Fibroblast of lung (primary cell): ENCODE results near the gene COMT. TPM values are rescaled to one million over a fixed set of nuclear protein-coding genes. Genes with fewer than 3 reads are reported as not detected.

ENCODE experiments used
- DNase-seq, 2 donors: peaks; one replicate each; pipeline versions ENCODE4 v3.0.0 to v3.0.0-alpha.2; 2010; ENCODE audit warnings: low read depth in 2 of 2
- H2AFZ ChIP-seq: 2 replicates; pipeline ENCODE4 v1.5.1; 2012; ENCODE audit warnings: low read length, control low read depth, inconsistent platforms
- H3K27ac ChIP-seq: 2 replicates; pipeline ENCODE4 v1.5.1; 2011; ENCODE audit warnings: low read length, control low read depth; ENCODE audit not compliant: insufficient read depth
- H3K27me3 ChIP-seq: 2 replicates; pipeline ENCODE4 v1.5.1; 2011; ENCODE audit warnings: mild to moderate bottlenecking, low read length; ENCODE audit not compliant: control insufficient read depth, insufficient read depth
- H3K36me3 ChIP-seq: 2 replicates; pipeline ENCODE4 v1.5.1; 2011; ENCODE audit warnings: low read length; ENCODE audit not compliant: control insufficient read depth, insufficient read depth
- H3K4me1 ChIP-seq: 2 replicates; pipeline ENCODE4 v1.5.1; 2011; ENCODE audit warnings: low read length; ENCODE audit not compliant: control insufficient read depth, insufficient read depth; ENCODE audit errors: extremely low read depth
- H3K4me2 ChIP-seq: 2 replicates; pipeline ENCODE4 v1.5.1; 2011; ENCODE audit warnings: low read length, control low read depth; ENCODE audit not compliant: insufficient read depth; ENCODE audit errors: extremely low read depth
- H3K4me3 ChIP-seq, 4 experiments: fragments of 200-600 bp in 1 of 4; sonication (generic) in 1 of 4; replicated peaks in 1 of 4; 2 replicates each; pipeline ENCODE4 v1.5.1; 2011 to 2016; ENCODE audit warnings: low read length in 4 of 4, low read depth in 3 of 4, mild to moderate bottlenecking in 3 of 4, control low read depth in 2 of 4, inconsistent platforms in 1 of 4, mixed read lengths in 1 of 4; ENCODE audit not compliant: insufficient read depth in 1 of 4; ENCODE audit errors: control extremely low read depth in 1 of 4
- H3K79me2 ChIP-seq: 2 replicates; pipeline ENCODE4 v1.5.1; 2012; ENCODE audit warnings: mild to moderate bottlenecking, low read length, inconsistent platforms; ENCODE audit not compliant: control insufficient read depth, insufficient read depth
- H3K9ac ChIP-seq: 2 replicates; pipeline ENCODE4 v1.5.1; 2011; ENCODE audit warnings: mild to moderate bottlenecking, low read length, control low read depth; ENCODE audit not compliant: insufficient read depth
- H3K9me3 ChIP-seq: 2 replicates; pipeline ENCODE4 v1.5.1; 2012; ENCODE audit warnings: low read depth, low read length; ENCODE audit not compliant: control insufficient read depth, insufficient read depth
- H4K20me1 ChIP-seq: 2 replicates; pipeline ENCODE4 v1.5.1; 2011; ENCODE audit warnings: low read length; ENCODE audit not compliant: control insufficient read depth, insufficient read depth; ENCODE audit errors: extremely low read depth
- CTCF ChIP-seq, 2 donors: IDR thresholded peaks in 1 of 2; conservative IDR thresholded peaks in 1 of 2; 1 replicate in 1 of 2; 2 replicates in 1 of 2; pipeline ENCODE4 v1.5.1; 2011 to 2012; ENCODE audit warnings: low read length in 2 of 2, control low read depth in 1 of 2, inconsistent platforms in 1 of 2, low read depth in 1 of 2, mild to moderate bottlenecking in 1 of 2
- EZH2 ChIP-seq: IDR thresholded peaks from 2 replicates; pipeline ENCODE4 v1.5.1; 2012; ENCODE audit warnings: low read length, control low read depth, mild to moderate bottlenecking; ENCODE audit errors: missing control alignments
- polyA plus RNA-seq, 2 donors: library from polyadenylated mRNA; depleted of rRNA in 1 of 2; stranded (reverse) in 1 of 2; unstranded in 1 of 2; fragments of >200 nt; gene quantifications; 2 replicates each; pipeline ENCODE4 v1.2.1, GENCODE V29; 2011 to 2012; ENCODE audit warnings: missing spikeins in 1 of 2
- total RNA-seq: library from RNA; depleted of rRNA; stranded (reverse); fragments of >200 nt; gene quantifications from 2 replicates; pipeline ENCODE4 v1.2.1, GENCODE V29; 2014

COMT gene
- total and polyA plus RNA-seq, 2 donors (not counting 1 experiment from before 2014, with no cell fraction given) = 208 to 305 TPM

- Histone ChIP-seq H4K20me1 (no peaks in the 10 kb centered on the region), H3K4me1 (no peaks in the 10 kb centered on the region), H3K4me2 (no peak overlapping the region), H3K79me2 (no peaks in the 10 kb centered on the region), H3K27ac (no peak overlapping the region), H2AFZ (no peak overlapping the region), H3K9me3 (no peaks in the 10 kb centered on the region), H3K9ac (no peak overlapping the region), H3K36me3 (no peaks in the 10 kb centered on the region), H3K27me3 (no peaks in the 10 kb centered on the region), H3K4me3 (no peak overlapping the region)
- no peak for TF ChIP-seq EZH2
- DNase-seq = no peak
Observed at GRCh38 chr22:19928207-19928606, 13.4 kb upstream of the COMT start.

DNA sequence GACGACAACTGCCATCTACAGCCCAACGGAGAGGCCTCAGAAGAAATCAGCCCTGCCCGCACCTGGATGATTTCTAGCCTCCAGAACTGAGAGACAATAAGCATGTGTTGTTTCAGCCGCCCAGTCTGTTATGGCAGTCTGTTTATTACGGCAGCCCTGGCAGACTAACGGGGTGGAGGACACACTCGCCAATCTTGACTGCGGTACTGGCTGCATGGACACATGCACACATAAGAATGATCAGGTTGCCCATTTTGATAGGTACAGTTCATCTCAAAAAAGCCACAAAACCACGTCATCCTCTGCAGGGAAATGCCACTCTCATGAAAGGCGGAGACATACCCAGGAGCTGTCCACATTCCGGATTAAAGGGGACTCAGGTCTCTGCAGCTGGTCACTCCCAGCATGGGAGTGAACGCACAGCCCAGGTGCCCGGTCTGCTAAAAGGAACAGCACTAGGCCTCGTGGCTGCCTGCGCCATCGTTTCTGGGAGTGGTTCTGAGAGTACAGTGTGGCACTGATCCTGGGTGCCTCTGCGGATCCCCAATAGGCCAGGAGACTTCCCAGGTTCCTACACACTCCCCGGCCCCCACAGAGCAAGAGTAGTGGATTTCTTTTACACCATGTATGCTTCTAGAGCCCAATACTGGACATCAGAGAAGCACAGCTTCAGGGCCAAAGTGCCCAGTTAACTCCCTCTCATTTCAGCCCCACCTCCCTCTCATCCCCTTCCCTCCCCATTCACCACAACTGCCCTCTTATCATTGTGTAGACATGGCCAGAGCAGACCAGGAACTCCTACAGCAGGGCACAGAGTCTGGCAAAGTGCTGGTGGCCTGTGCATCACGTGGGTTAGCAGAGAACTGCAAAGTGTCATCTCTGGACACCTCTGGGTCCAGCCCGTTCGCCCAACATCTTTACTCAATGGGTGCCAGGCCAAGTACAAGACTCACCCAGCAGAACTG is 11.7 kb upstream of the COMT start:
- Histone ChIP-seq H3K4me3 (no peak overlapping the region), H3K4me2 (no peak overlapping the region), H3K27ac (no peak overlapping the region), H3K27me3 (no peaks in the 10 kb centered on the region), H4K20me1 (no peaks in the 10 kb centered on the region), H3K9ac (no peak overlapping the region), H3K36me3 (no peaks in the 10 kb centered on the region), H3K4me1 (no peaks in the 10 kb centered on the region), H3K79me2 (no peaks in the 10 kb centered on the region), H2AFZ (no peak overlapping the region), H3K9me3 (no peaks in the 10 kb centered on the region)
- TF ChIP-seq CTCF (conservative IDR thresholded peaks at IDR 0.05 in 1 of 2, IDR thresholded peaks at IDR 0.05 in 1 of 2; ENCODE audit: low read depth in 1 of 2, low read length in 2 of 2) (no peak), EZH2 (no peak)
- no peak for DNase-seq

GRCh38 chr22:19930551-19931486 is 10.8 kb upstream of the COMT start:
- Histone ChIP-seq H3K79me2 (no peaks in the 10 kb centered on the region), H3K9ac (no peak overlapping the region), H3K4me3 (no peak overlapping the region), H2AFZ (no peak overlapping the region), H3K9me3 (no peaks in the 10 kb centered on the region), H3K36me3 (no peaks in the 10 kb centered on the region), H4K20me1 (no peaks in the 10 kb centered on the region), H3K27ac (no peak overlapping the region), H3K4me2 (no peak overlapping the region), H3K4me1 (no peaks in the 10 kb centered on the region), H3K27me3 (no peaks in the 10 kb centered on the region)
- TF ChIP-seq CTCF (conservative IDR thresholded peaks at IDR 0.05 in 1 of 2, IDR thresholded peaks at IDR 0.05 in 1 of 2; ENCODE audit: low read depth in 1 of 2, low read length in 2 of 2) (no peak), EZH2 (no peak)
- DNase-seq = no peak
